NOMO-1 treated with dmso at 0.1 percent for 144 hours (cell line): ENCODE results near the gene ATP5F1C.
"Not testable (repeated sequence)": the region's sequence is repeated elsewhere in the genome, so short reads cannot be mapped to it uniquely, and the experiment has no call there.

Experiments used
- DNase-seq: peaks from one replicate; lab custom pipeline; 2025; ENCODE audit not compliant: unreplicated experiment; lab: John Stamatoyannopoulos, UW

The ATP5F1C gene

DNA sequence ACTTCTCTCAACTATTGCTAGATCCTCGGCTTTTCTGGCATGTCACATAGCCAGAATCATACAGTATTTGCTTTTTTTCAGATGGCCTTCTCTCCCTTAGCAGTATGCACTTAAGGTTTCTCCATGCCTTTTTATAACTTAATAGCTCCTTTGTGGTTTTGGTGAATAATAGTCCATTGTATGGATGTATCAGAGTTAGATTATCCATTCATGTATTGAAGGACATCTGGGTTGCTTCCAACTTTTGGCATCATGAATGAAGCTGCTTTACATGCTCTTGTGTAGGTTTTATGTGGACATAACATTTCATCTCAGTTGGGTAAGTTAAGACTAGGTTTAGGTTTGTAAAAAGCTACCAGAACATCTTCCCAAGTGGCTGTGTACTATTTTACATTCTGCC lies 4.6 kb downstream of the ATP5F1C start:
- DNase-seq, result no peak

DNA sequence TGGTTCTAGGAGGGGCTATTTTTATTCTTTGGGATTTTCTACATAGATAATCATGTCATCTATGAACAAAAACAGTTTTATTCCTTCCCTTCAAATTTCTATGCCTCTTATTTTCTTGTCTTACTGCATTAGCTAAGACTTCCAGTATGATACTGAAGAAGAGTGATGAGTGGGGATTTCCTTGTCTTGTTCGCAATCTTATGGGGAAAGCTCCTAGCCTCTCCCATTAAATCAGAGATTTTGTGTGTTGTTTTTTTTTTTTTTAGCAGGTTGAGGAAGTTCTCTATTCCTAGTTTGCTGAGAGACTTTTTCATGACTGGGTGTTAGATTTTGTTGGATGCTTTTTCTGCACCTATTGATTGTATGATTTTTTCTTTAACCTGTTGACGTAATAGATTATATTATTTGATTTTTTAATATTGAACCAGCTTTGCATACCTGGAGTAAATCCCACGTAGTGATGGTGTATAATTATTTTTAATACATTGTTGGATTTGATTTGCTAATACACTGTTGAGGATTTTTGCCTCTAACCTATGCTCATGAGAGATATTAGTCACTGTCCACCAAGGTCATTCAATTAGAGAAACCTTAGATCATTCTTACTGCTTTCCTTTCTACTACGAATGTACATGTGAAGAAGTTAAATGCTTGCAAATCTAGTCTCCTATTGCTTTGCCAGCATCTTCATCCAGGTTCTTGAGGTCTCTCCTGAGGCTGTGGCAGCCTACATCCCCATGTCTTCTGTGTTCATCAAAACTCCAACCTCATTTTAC lies 6.5 kb downstream of the ATP5F1C start:
- DNase-seq, result no peak

DNA sequence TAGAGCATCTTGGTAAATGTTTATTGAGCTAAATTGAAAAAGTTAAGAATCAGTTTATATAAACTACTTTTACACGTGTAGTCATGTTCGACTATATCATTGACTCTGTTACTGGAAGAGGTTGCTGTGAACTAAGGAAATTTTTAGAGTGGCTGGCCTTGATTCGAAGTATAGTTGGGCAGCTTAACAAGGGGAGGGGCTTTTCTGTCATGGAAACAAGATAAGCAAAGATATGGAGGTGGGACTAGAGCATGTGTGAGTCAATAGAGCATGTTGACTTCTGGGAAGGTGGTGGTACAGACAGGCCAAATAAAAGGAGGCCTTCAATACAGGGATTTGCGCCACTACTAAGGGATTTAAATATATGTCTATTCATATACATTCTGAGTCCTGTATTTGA lies 7.6 kb downstream of the ATP5F1C start:
- DNase-seq, result no peak

DNA sequence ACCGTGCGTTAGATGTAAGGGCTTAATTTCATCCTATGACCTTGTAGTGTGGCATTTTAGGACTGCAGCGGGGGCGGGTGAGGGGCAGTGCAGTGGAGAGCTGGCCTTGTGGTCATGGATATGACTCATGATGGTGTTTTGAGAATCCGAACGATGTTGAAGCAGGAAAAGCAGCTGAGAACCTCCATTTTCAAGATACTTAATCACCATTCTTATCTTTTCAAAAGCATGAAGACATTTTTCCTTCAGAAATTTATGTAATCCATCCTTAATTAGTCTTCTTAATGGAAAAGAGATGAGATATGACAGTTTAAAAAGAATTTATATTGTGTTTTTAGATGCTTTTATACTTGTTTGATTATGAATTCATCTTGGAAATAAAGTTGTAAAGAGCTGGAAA lies 9.6 kb downstream of the ATP5F1C start:
- no peak for DNase-seq

DNA sequence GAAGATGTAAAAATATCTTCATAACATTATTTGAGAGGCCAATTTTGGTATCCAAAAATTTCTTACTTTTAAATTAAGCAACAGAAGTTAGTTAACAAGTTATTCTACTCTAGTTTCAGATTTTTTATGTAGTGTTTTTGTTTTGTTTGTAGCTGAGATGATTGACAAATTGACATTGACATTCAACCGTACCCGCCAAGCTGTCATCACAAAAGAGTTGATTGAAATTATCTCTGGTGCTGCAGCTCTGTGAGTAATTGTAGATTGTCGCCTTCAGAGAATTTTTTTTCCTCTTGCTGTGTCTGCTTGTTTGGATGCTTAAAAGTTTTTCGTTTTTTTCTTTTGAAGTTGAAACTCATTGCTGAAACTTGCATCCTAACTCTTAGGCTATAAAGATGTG lies 14.6 kb downstream of the ATP5F1C start:
- no peak for DNase-seq

DNA sequence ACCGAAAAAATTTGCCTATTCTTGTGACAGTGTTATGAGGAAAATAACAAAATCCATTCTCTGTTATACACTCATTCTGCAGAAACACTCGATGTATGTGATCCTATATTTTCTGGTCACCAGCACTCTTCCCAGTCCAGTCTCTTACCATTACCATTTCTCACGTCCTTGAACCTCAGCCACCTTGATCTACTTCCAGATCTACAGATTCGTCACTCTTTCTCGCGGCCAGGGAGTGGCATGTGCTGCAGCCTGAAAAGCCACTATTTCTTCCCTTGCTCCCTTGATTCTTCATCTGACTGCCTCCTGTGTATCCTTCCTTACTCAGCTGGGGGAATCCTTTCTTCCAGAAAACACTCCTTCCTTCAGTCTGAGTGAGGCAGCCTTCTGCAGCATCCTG lies 16.2 kb downstream of the ATP5F1C start:
- no peak for DNase-seq

DNA sequence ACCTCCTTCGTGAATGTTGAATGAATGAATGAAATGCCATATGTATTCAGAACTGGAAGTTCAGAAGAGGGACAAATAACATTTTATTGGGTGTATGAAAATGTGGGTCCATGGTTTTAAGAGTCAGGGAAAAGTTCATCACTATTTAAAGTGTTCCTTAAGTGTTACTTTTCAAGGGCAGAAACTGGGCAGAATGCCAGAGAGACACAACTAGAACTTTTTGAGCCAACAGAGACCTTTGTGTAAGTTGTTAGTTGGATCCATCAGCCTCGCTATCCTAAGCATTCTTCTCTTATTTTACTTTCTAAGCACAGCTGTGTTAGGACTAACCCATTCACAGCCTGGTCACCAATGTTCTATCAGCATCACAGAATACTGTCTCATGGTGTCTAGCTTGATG lies 16.8 kb downstream of the ATP5F1C start:
- no peak for DNase-seq

DNA sequence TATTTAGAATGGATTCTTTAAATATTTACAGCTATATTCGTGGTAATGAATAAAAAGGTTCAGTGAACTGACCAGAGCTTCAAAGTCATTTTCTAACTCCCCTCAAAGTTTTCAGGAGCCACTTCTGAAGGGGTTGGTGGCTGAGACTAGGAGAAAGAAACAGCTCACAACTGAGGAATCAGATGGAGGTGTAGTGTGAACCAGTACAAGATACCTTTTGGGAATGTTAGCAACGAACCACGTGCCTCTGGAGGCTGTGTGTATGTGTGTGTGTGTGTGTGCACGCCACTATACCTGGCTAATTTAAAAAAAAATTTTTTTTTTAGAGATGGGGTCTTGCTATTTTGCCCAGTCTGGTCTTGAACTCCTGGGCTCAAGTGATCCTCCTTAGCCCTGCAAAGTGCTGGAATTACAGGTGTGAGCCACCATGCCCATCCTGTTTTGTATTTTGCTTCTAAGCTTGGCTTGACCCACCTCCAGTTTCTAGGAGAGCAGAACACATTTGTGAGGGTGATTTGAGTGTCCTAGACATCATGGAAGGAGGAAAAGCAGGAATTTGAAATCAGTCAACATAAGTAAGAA lies 20.8 kb downstream of the ATP5F1C start:
- DNase-seq, result no peak

DNA sequence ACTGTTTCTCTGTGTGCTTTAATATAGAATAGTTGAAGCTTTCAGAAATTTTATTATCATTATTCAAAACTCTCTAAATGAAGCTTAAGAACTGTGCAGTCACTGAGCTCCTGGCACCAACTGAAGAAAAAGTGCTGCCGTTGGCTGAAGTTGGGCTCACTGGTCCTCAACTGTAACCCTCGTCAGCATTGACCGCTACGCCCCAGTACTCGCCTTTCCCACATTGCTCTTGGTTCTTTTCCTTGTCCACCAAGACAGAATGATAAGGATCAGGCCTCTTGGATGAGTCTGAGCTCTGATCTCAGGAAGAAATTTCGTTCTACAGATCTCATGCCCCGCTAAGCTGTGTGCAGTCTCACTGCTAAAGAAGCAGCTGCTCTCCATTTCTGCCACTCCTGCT lies 22.5 kb downstream of the ATP5F1C start:
- no peak for DNase-seq

DNA sequence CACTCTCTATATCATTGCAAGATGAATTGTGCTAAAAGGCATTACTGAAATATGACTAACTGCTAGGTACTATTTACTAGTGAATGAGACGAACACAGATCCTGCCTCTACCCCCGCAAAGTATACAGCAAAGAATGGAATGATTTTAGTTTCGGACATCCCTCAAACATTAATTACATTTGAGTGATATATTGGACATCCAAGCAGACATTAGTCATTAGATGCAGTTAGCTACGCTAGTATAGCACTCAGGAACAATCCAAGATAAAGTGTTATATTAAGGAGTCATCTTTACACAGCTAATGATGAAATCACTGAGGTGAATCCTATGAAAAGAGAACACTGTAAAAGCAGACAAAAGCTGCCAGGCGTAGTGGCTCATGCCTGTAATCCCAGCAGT lies 23.0 kb downstream of the ATP5F1C start:
- DNase-seq, result no peak

DNA sequence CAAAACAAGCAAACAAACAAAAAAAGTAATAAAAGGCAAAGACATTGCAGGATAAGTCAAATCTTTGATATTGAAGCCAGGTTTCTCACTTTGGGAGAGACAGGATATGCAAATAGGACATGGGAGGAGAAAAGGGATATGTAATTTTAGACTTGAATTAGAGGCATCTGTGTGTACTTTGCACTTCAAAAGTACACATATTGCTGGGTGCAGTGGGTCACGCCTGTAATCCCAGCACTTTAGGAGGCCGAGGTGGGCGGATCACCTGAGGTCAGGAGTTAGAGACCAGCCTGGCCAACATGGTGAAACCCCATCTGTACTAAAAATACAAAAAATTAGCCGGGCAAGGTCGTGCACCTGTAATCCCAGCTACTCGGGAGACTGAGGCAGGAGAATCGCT lies 23.8 kb downstream of the ATP5F1C start:
- not testable (repeated sequence) for DNase-seq

DNA sequence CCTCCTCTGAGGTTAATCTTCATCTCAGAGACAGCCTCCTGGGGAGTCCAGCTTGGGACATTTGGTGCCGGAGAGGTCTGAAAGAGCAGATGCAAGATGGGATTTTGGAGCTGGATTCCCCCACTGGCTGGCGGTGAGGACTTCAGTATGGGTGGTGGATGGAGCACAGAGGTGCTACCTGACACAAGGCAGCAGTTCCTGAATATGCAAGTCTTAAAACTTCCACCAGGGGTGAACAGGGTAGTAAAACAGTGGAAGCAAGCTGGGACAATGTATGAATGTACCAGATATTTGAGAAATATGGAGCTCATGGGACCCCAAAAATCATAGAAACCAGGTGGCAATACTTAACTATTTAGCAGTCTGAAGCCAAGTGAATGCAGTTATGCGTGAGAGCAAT lies 25.5 kb downstream of the ATP5F1C start:
- no peak for DNase-seq

DNA sequence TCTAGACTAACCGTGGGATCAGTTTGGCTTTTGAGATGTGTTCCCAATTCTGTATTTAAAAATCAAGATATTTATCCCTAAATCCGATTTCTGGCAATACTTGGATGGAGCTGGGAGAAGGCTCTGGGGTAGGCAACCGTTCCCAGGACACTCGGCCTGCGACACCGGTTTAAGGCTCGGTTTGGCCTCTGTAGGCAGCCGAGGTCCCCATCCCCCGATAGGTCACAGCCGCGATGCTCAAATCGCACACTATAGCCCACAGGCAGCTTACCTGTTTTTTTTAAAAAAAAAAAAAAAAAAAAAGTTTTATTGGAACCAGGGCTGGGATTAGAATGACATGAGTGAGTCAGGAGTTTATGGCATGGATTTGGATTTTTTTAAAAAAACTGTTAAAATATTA lies 29.6 kb downstream of the ATP5F1C start:
- no peak for DNase-seq

DNA sequence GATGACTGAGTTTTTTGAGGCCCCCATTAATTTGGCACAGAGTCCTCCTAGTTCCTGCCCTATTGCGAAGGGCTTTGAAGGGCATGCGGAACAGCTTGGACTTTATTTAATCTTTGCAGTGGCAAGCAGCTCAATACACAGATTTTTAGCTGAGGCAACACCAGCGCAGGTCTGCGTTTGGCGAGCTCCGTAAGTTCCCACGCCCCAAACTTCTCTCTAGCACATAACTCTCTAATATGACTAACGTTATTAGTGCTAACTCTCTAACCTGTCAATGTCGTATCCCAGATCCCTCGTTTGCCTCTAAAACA lies 30.0 kb downstream of the ATP5F1C start:
- DNase-seq, result no peak

DNA sequence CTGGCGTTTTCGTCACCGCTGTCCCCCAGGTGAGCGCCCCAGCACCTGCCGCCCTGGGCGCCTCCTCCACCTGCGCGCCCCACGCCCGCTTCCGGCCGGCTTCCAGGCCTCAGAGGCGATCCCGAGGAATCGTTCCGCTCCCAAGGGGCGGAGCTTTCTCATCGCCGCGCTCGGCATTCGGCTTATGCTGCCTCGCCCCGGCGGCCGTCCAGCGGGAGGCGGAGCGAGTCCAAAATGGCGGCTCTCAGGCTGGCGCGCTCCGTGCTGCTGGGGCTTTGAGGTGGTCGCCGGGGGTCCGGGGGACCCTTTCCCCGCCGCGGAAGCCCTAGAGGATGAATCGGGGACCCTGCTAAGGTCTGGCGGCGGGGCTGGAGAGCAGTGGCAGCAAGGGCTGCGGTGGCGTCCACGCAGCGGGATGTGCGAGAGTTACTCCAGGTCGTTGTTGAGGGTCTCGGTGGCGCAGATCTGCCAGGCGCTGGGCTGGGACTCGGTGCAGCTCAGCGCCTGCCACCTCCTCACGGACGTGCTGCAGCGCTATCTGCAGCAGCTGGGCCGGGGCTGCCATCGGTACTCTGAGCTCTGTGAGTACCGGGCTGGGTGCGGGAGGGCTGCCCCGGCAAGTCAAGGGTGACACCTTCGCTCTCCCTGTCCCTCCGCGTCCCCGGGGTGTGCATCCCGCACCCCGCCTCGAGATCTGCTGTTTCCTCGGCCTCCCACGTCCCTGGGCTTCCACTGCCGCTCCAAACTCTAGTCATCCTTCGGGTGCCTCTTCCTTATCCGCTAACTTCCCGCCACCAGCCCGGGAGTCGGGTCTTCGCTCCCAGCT lies 30.5 kb downstream of the ATP5F1C start, which contains the start of gene TAF3:
Gene TAF3 (plus strand): TSS at position 211 of the 826 bp plus-strand sequence. CDS start 205 bp downstream, at position 416.
- peak; percentile 80 for DNase-seq

DNA sequence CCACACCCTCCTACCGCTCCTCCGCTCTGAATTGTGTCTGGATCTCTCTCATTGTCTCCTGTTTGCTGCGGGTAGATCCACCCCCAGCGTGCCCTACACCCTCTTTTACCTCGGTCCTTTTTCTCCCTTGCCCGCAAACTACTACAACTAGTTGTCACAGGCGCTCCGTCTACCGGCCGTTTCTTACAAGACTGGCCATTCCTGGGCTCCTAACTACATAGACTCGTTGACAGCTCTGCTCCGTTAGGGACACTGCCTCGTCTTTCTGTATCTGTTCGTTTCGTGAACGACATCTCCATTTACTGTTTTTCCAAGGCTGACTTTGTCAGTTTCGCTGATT lies 31.1 kb downstream of the ATP5F1C start:
- peak; percentile 17 for DNase-seq

DNA sequence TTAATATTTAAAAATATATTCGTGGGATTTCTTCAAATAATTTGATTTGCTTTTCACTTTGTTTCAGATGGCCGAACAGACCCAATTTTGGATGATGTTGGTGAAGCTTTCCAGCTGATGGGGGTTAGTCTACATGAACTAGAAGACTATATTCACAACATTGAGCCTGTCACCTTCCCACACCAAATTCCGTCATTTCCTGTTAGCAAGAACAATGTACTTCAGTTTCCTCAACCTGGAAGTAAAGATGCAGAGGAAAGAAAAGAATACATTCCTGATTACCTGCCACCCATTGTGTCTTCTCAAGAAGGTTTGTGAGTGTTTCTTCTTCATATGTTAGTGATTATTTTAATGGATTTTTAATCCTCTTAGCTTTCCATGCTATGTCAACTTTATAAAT lies 36.3 kb downstream of the ATP5F1C start:
- DNase-seq, result no peak

DNA sequence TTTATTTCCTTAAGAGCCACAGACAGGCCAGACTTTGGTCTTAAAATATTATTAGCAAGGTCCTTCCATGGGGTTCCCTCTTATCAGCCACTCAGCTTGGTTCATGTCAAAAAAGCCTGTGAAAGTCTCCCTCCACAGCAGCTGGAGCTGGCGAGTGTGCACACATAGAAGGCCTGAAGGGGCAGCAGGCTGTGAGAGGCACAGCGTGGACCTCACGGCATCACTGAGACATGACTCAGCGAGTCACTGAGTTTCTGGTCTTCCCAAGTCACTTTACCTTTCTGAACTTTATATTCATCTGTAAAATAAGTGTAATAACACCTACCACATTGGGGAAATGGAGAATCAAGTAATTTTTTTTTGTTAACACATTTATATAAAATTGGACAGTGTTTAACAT lies 39.0 kb downstream of the ATP5F1C start:
- DNase-seq, result no peak

DNA sequence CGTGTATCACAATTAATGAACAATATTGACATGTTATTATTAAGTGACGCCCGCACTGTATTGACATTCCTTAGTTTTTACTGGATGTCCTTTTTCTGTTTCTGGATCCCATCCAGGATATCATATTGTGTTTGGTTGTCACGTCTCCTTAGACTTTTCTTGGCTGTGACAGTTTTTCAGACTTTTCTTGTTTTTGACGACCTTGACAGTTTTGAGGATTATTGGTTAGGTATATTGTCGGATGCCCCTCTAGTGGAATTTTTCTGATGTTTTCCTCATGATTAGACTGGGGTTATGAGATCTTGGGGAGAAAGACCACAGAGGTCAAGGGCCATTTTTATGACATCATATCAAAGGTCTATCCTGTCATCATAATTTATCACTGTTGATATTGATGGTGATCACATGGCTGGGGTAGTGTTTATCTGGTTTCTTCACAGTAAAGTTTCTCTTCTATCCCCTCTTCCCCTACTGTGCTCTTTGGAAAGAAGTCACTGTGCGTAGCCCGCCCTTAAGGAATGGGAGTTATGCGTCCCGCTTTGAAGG lies 41.4 kb downstream of the ATP5F1C start:
- DNase-seq, result no peak

DNA sequence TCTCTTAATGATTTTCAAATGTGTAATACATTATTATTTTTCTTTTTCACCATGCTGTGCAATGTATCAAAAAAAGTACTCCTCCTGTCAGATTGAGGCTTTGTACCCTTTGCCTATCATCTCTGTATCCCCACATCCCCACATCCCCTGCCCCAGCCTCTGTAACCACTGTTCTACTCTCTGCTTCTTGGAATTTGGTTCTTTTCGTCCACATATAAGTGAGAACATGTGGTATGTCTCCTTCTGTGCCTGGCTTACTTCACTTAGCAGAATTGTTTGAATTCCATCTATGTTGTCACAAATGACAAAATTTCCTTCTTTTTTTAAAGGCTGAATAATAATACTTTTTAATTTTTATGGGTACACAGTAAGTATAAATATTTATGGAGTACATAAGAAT lies 44.1 kb downstream of the ATP5F1C start:
- no peak for DNase-seq

DNA sequence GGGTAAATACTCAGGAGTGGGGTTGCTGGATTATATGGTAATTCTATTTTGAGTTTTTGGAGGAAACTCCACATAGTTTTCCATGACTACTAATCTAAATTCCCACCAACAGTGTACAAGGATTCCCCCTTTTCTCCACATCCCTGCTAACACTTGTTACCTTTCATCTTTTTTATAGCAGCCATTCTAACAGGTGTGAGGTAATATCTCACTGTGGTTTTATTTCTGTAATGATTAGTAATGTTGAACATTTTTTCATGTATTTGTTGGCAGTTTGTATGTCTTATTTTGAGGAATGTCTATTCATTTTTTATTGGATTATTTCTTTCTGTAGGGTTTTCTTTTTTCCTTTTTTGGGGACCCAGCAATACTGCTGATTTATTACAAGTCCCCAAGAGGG lies 45.2 kb downstream of the ATP5F1C start:
- DNase-seq, result no peak

DNA sequence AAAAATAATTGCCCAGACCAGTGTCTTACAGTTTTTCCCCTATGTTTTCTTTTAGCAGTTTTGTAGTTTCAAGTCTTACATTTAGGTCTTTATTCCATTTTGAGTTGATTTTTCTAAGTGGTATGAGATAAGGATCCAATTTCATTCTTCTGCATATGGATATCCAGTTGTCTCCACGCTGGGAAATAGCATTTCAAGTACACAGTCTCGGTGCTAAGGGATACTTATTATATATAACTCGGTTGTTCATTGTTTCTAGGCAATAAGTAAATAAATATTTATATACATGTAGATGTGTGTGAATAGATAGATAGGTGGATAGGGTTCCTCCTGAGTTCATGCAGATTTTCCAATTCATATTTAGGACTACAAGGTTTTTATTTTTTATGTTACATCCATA lies 46.3 kb downstream of the ATP5F1C start:
- DNase-seq, result no peak
